Measurements from ENCODE around the gene CDH4. TPM values are rescaled to one million over a fixed set of nuclear protein-coding genes. Genes with fewer than 3 reads are reported as not detected.

The CDH4 gene
- total RNA-seq, 1 experiment from 2014 or later, result not detected

- Histone ChIP-seq H3K27me3 (replicated peaks; ENCODE audit: control insufficient read depth, insufficient read depth, low read length) (no peaks in the 10 kb centered on the region; the same call in none of the 2 replicates), H3K9me3 (no peaks in the 10 kb centered on the region), H3K4me3 (ENCODE audit: low read depth, low read length) (no peak overlapping the region), H3K36me3 (ENCODE audit: control insufficient read depth, insufficient read depth, low read length) (no peaks in the 10 kb centered on the region), H3K4me1 (no peaks in the 10 kb centered on the region)
- peaks cover 12% of the 10 kb centered on the region for H3K27me3 Mint-ChIP-seq (ENCODE audit: insufficient read depth, unreplicated experiment)
- H3K4me1 Mint-ChIP-seq (ENCODE audit: low read depth, unreplicated experiment), result no peaks in the 10 kb centered on the region
- no peaks in the 10 kb centered on the region for H3K9me3 Mint-ChIP-seq (ENCODE audit: unreplicated experiment)
- no peak overlapping the region for H3K4me3 Mint-ChIP-seq (ENCODE audit: unreplicated experiment)
- no peak for TF ChIP-seq CTCF (IDR thresholded peaks at IDR 0.05; ENCODE audit: insufficient read depth in 1 of 2, low read depth in 1 of 2, low read length in 1 of 2, severe bottlenecking in 1 of 2, unreplicated experiment in 1 of 2)
- intact Hi-C loops (cut with micrococcal nuclease; ENCODE audit: unreplicated experiment), result no loop called here
- no peak overlapping the region for H3K27ac Mint-ChIP-seq (ENCODE audit: unreplicated experiment)
- ChIA-PET POLR2A (interaction anchor here (0.5 kb wide), 1 partner anchor 9 kb away, joined by 4 read pairs; no protein-coding TSS in a partner anchor), CTCF (no interaction called here)
- BruUV-seq (replicated peaks), result no TSS peak
- no peak for DNase-seq
- no peaks in the 10 kb centered on the region for H3K36me3 Mint-ChIP-seq (ENCODE audit: insufficient read depth, unreplicated experiment)
These were observed 609.8 kb downstream of the CDH4 start for GRCh38 chr20:61861858-61862257.

- peaks cover 19% of the 10 kb centered on the region for H3K27me3 Mint-ChIP-seq (ENCODE audit: insufficient read depth, unreplicated experiment)
These were observed 610.8 kb downstream of the CDH4 start for GRCh38 chr20:61862881-61863280.

GRCh38 chr20:61864481-61864880 is 612.4 kb downstream of the CDH4 start:
- Histone ChIP-seq H3K4me1 (no peaks in the 10 kb centered on the region), H3K4me3 (ENCODE audit: low read depth, low read length) (no peak overlapping the region), H3K36me3 (ENCODE audit: control insufficient read depth, insufficient read depth, low read length) (no peaks in the 10 kb centered on the region), H3K9me3 (no peaks in the 10 kb centered on the region), H3K27me3 (replicated peaks; ENCODE audit: control insufficient read depth, insufficient read depth, low read length) (no peaks in the 10 kb centered on the region; the same call in none of the 2 replicates)
- Mint-ChIP-seq H3K4me3 (ENCODE audit: unreplicated experiment) (no peak overlapping the region), H3K9me3 (ENCODE audit: unreplicated experiment) (no peaks in the 10 kb centered on the region), H3K36me3 (ENCODE audit: insufficient read depth, unreplicated experiment) (no peaks in the 10 kb centered on the region), H3K27ac (ENCODE audit: unreplicated experiment) (no peak overlapping the region), H3K27me3 (ENCODE audit: insufficient read depth, unreplicated experiment) (peaks cover 19% of the 10 kb centered on the region), H3K4me1 (ENCODE audit: low read depth, unreplicated experiment) (no peaks in the 10 kb centered on the region)
- DNase-seq, result no peak
- no TSS peak for BruUV-seq (replicated peaks)
- ChIA-PET CTCF (interaction anchor here (0.8 kb wide), 1 partner anchor 53 kb away, joined by 3 read pairs; no protein-coding TSS in a partner anchor), POLR2A (no interaction called here)
- no peak for TF ChIP-seq CTCF (IDR thresholded peaks at IDR 0.05; ENCODE audit: insufficient read depth in 1 of 2, low read depth in 1 of 2, low read length in 1 of 2, severe bottlenecking in 1 of 2, unreplicated experiment in 1 of 2)
- intact Hi-C loops (cut with micrococcal nuclease; ENCODE audit: unreplicated experiment), result no loop called here

More at GRCh38 chr20:61862881-61863280, 610.8 kb downstream of the CDH4 start:
- no peak for TF ChIP-seq CTCF (IDR thresholded peaks at IDR 0.05; ENCODE audit: insufficient read depth in 1 of 2, low read depth in 1 of 2, low read length in 1 of 2, severe bottlenecking in 1 of 2, unreplicated experiment in 1 of 2)
- Histone ChIP-seq H3K36me3 (ENCODE audit: control insufficient read depth, insufficient read depth, low read length) (no peaks in the 10 kb centered on the region), H3K9me3 (no peaks in the 10 kb centered on the region), H3K27me3 (replicated peaks; ENCODE audit: control insufficient read depth, insufficient read depth, low read length) (no peaks in the 10 kb centered on the region; the same call in none of the 2 replicates), H3K4me3 (ENCODE audit: low read depth, low read length) (no peak overlapping the region), H3K4me1 (no peaks in the 10 kb centered on the region)
- ChIA-PET CTCF (no interaction called here), POLR2A (no interaction called here)
- intact Hi-C loops (cut with micrococcal nuclease; ENCODE audit: unreplicated experiment), result no loop called here
- DNase-seq, result no peak
- no peaks in the 10 kb centered on the region for H3K9me3 Mint-ChIP-seq (ENCODE audit: unreplicated experiment)
- H3K4me1 Mint-ChIP-seq (ENCODE audit: low read depth, unreplicated experiment), result no peaks in the 10 kb centered on the region
- BruUV-seq (replicated peaks), result no TSS peak
- H3K36me3 Mint-ChIP-seq (ENCODE audit: insufficient read depth, unreplicated experiment), result no peaks in the 10 kb centered on the region
- no peak overlapping the region for H3K4me3 Mint-ChIP-seq (ENCODE audit: unreplicated experiment)
- H3K27ac Mint-ChIP-seq (ENCODE audit: unreplicated experiment), result no peak overlapping the region
